ENCODE measurements around the gene CPNE9.

DNA sequence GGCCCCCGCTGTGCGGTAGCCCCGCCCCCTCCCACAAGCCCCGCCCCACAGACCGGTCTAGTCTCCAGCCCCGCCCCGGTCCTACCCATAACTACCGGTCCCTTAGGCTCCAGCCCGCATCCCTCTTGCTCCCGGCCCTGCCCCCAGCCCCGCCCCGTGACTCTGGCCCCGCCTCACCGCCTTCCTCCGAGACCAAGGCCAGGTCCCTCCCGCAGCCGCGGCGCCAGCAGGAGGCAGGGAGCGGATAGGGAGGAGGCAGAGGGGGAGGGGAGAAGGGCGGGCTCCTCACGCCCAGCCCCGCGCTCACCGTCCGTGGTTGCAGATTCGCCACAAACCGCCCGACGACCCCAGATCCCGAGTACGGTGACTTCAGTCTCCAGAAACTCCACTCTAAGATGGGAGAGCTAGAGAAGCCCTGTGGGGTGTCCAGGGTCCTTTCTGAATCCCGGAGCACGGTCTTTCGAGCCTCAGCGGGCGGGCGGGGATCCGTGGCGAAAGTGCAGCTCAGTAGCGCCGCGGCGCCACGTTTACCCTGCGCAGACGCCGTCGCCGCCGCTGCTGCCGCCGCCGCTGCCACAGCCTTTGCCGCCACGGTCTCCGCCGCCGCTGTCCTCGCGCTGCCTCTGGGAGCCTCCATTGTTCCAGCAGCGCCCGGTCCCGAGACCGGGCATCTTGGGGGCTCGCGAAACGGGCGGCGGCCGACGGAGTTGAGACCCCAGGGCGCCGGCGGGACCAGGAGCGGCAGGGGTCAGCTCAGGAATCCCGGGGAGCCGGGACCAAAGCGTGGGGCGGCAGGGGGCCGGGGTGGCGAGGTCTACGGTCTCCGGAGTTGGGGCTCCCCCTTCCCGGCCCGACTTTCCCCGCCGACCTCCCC lies 27.8 kb downstream of the CPNE9 start, which contains the start of gene BRPF1:
- TF ChIP-seq POLR2A (IDR thresholded peaks at IDR 0.05; ENCODE audit: low read depth, low read length) = peak; percentile 39; the same call in 1 of the 2 replicates
- peak; percentile 51; the same call in 1 of the 2 replicates for TF ChIP-seq TAF1 (IDR thresholded peaks at IDR 0.05; ENCODE audit: low read depth, low read length)
- peak; percentile 44 for TF ChIP-seq POLR2AphosphoS5 (IDR thresholded peaks at IDR 0.05; ENCODE audit: low read depth, low read length)
- TF ChIP-seq PAX5 (IDR thresholded peaks at IDR 0.05; ENCODE audit: insufficient read depth, low read length, severe bottlenecking) = peak; percentile 13
